H1 (cell line): ENCODE results near the gene AMPD1. TPM values are rescaled to one million over a fixed set of nuclear protein-coding genes. Genes with fewer than 3 reads are reported as not detected.

ENCODE experiments used
- CTCF ChIA-PET: fragments of 300-600 bp; sonication (Branson Sonifier 250); formaldehyde crosslinking; loops from one replicate; lab custom pipeline; 2021; ENCODE audit not compliant: partially characterized antibody; lab: Charles Lee
- POLR2A ChIA-PET: fragments of 300-600 bp; sonication (Branson Sonifier 250); formaldehyde crosslinking; loops from one replicate; lab custom pipeline; 2021; ENCODE audit warnings: inconsistent platforms; ENCODE audit not compliant: partially characterized antibody; lab: Charles Lee
- DNase-seq, 2 experiments: peaks; one replicate each; pipeline versions ENCODE4 v3.0.0 to v3.0.0-alpha.2; 2010 to 2022; ENCODE audit warnings: low spot score in 2 of 2, low read depth in 1 of 2, mixed read lengths in 1 of 2
- FAIRE-seq: peaks from 2 replicates; lab custom pipeline; 2011; peaks lifted over from hg19 to GRCh38; lab: Jason Lieb, UNC
- H2AFZ ChIP-seq: 2 replicates; pipeline ENCODE4 v1.8.1; 2012; ENCODE audit warnings: low read length, inconsistent platforms
- H2AK5ac ChIP-seq: 2 replicates; pipeline ENCODE4 v1.6.1; 2013; ENCODE audit warnings: low read depth, low read length
- H2BK120ac ChIP-seq: replicated peaks from 2 replicates; pipeline ENCODE3; 2013; ENCODE audit warnings: low read depth, low read length, inconsistent platforms
- H2BK12ac ChIP-seq: 2 replicates; pipeline ENCODE4 v1.6.1; 2013; ENCODE audit warnings: low read depth, low read length
- H2BK15ac ChIP-seq: 2 replicates; pipeline ENCODE4 v1.6.1; 2013; ENCODE audit warnings: low read length
- H2BK20ac ChIP-seq: 2 replicates; pipeline ENCODE4 v1.6.1; 2013; ENCODE audit warnings: low read length
- H2BK5ac ChIP-seq: 2 replicates; pipeline ENCODE4 v1.6.1; 2013; ENCODE audit warnings: low read depth, low read length
- H3K14ac ChIP-seq: 2 replicates; pipeline ENCODE4 v1.6.1; 2013; ENCODE audit warnings: inconsistent platforms; ENCODE audit not compliant: insufficient read length
- H3K18ac ChIP-seq: 2 replicates; pipeline ENCODE4 v1.6.1; 2013; ENCODE audit warnings: low read length; ENCODE audit errors: extremely low read depth
- H3K23ac ChIP-seq: 2 replicates; pipeline ENCODE4 v1.6.1; 2013; ENCODE audit warnings: inconsistent platforms; ENCODE audit not compliant: insufficient read length
- H3K23me2 ChIP-seq: 2 replicates; pipeline ENCODE4 v1.6.1; 2013; ENCODE audit warnings: low read depth, low read length
- H3K27ac ChIP-seq: 2 replicates; pipeline ENCODE4 v1.6.1; 2011; ENCODE audit warnings: low read depth, low read length, inconsistent platforms
- H3K27me3 ChIP-seq, 4 experiments: replicated peaks in 1 of 4; 1 replicate in 1 of 4; 2 replicates in 3 of 4; pipeline versions ENCODE4 v1.6.1 to v1.8.1; 2011 to 2013; ENCODE audit warnings: low read length in 3 of 4, mild to moderate bottlenecking in 3 of 4, inconsistent platforms in 2 of 4, mixed read lengths in 2 of 4, moderate library complexity in 1 of 4; ENCODE audit not compliant: control insufficient read depth in 3 of 4, insufficient read depth in 3 of 4; ENCODE audit errors: extremely low read depth in 1 of 4
- H3K36me3 ChIP-seq, 4 experiments: 2 replicates each; pipeline versions ENCODE4 v1.6.1 to v1.8.1; 2011 to 2013; ENCODE audit warnings: mild to moderate bottlenecking in 4 of 4, low read length in 3 of 4, moderate library complexity in 2 of 4, control low read depth in 1 of 4, inconsistent platforms in 1 of 4; ENCODE audit not compliant: insufficient read depth in 4 of 4, control insufficient read depth in 2 of 4
- H3K4ac ChIP-seq: replicated peaks from 2 replicates; pipeline ENCODE3; 2013; ENCODE audit warnings: low read length, low read depth, mixed read lengths, inconsistent platforms; ENCODE audit not compliant: insufficient read length
- H3K4me1 ChIP-seq, 4 experiments: replicated peaks in 1 of 4; 1 replicate in 1 of 4; 2 replicates in 3 of 4; pipeline versions ENCODE4 v1.6.1 to v1.8.1; 2011 to 2013; ENCODE audit warnings: low read length in 3 of 4, inconsistent platforms in 2 of 4, mixed read lengths in 1 of 4; ENCODE audit not compliant: insufficient read depth in 4 of 4, control insufficient read depth in 3 of 4
- H3K4me2 ChIP-seq, 2 experiments: 2 replicates each; pipeline versions ENCODE4 v1.6.1 to v1.8.1; 2011 to 2013; ENCODE audit warnings: low read depth in 2 of 2, low read length in 2 of 2, control low read depth in 1 of 2, inconsistent platforms in 1 of 2, mild to moderate bottlenecking in 1 of 2; ENCODE audit not compliant: insufficient read depth in 1 of 2
- H3K4me3 ChIP-seq, 4 experiments: fragments of 200-600, 300-600 bp in 1 of 4; sonication (generic), shearing (Covaris generic), sonication (Bioruptor Twin) in 1 of 4; 2 replicates each; pipeline versions ENCODE4 v1.5.1 to v1.8.1; 2011 to 2016; ENCODE audit warnings: low read length in 4 of 4, low read depth in 3 of 4, control low read depth in 2 of 4, inconsistent platforms in 2 of 4, mild to moderate bottlenecking in 2 of 4, mixed read lengths in 1 of 4, moderate library complexity in 1 of 4; ENCODE audit not compliant: insufficient read depth in 2 of 4; ENCODE audit errors: extremely low read depth in 1 of 4
- H3K56ac ChIP-seq: replicated peaks from 2 replicates; pipeline ENCODE3; 2013; ENCODE audit warnings: low read depth, mild to moderate bottlenecking, mixed read lengths, low read length, inconsistent platforms; ENCODE audit not compliant: insufficient read length
- H3K79me1 ChIP-seq: 2 replicates; pipeline ENCODE4 v1.6.1; 2013; ENCODE audit warnings: low read depth, low read length, control low read depth
- H3K79me2 ChIP-seq, 2 experiments: 2 replicates each; pipeline versions ENCODE4 v1.6.1 to v1.8.1; 2012 to 2013; ENCODE audit warnings: low read length in 2 of 2, mild to moderate bottlenecking in 2 of 2, inconsistent platforms in 1 of 2; ENCODE audit not compliant: insufficient read depth in 2 of 2, control insufficient read depth in 1 of 2
- H3K9ac ChIP-seq, 4 experiments: replicated peaks in 1 of 4; 1 replicate in 1 of 4; 2 replicates in 3 of 4; pipeline versions ENCODE4 v1.6.1 to v1.8.1; 2011 to 2013; ENCODE audit warnings: low read depth in 3 of 4, low read length in 3 of 4, control low read depth in 2 of 4, mild to moderate bottlenecking in 2 of 4, moderate library complexity in 2 of 4, inconsistent platforms in 1 of 4; ENCODE audit errors: extremely low read depth in 1 of 4
- H3K9me3 ChIP-seq, 2 experiments: 2 replicates each; pipeline versions ENCODE4 v1.6.1 to v1.8.1; 2012 to 2013; ENCODE audit warnings: mild to moderate bottlenecking in 2 of 2, moderate library complexity in 2 of 2, control low read depth in 1 of 2, inconsistent platforms in 1 of 2, low read depth in 1 of 2, low read length in 1 of 2, mixed read lengths in 1 of 2; ENCODE audit not compliant: insufficient read depth in 2 of 2
- H4K20me1 ChIP-seq, 2 experiments: replicated peaks in 1 of 2; 2 replicates each; pipeline versions ENCODE3 to v1.8.1; 2011 to 2013; ENCODE audit warnings: inconsistent platforms in 2 of 2, low read length in 2 of 2, mild to moderate bottlenecking in 1 of 2; ENCODE audit not compliant: insufficient read depth in 2 of 2, control insufficient read depth in 1 of 2
- H4K5ac ChIP-seq: 2 replicates; pipeline ENCODE4 v1.6.1; 2013; ENCODE audit warnings: low read length, low read depth, mixed read lengths, inconsistent platforms; ENCODE audit not compliant: insufficient read length
- H4K8ac ChIP-seq: 2 replicates; pipeline ENCODE4 v1.8.0; 2013; ENCODE audit warnings: mild to moderate bottlenecking, moderate library complexity, low read length, inconsistent platforms; ENCODE audit not compliant: insufficient read depth; ENCODE audit errors: extremely low read depth
- H4K91ac ChIP-seq: replicated peaks from 2 replicates; pipeline ENCODE3; 2013; ENCODE audit warnings: low read length, mixed read lengths, inconsistent platforms; ENCODE audit not compliant: insufficient read length
- ATF3 ChIP-seq: IDR thresholded peaks from 2 replicates; pipeline ENCODE4 v1.6.1; 2011; ENCODE audit warnings: low read depth, mild to moderate bottlenecking, low read length; ENCODE audit not compliant: insufficient read depth
- CHD2 ChIP-seq: IDR thresholded peaks from 2 replicates; pipeline ENCODE4 v1.6.1; 2012; ENCODE audit warnings: low read length, improper control_type of control experiment
- EZH2 ChIP-seq: fragments of 200-600 bp; sonication (generic); IDR thresholded peaks from 2 replicates; pipeline ENCODE4 v1.7.1; 2012; ENCODE audit warnings: low read depth, mild to moderate bottlenecking, moderate library complexity, low read length, inconsistent platforms; ENCODE audit not compliant: severe bottlenecking
- GABPA ChIP-seq: IDR thresholded peaks from 2 replicates; pipeline ENCODE4 v1.6.1; 2011; ENCODE audit warnings: mild to moderate bottlenecking, low read length, moderate library complexity, borderline replicate concordance; ENCODE audit not compliant: insufficient read depth
- MAX ChIP-seq: IDR thresholded peaks from 2 replicates; pipeline ENCODE4 v1.6.1; 2012; ENCODE audit warnings: inconsistent platforms
- RBBP5 ChIP-seq: IDR thresholded peaks from 2 replicates; pipeline ENCODE4 v1.7.1; 2012; ENCODE audit warnings: low read depth, mild to moderate bottlenecking, inconsistent platforms, low read length, moderate library complexity, borderline replicate concordance
- RNF2 ChIP-seq: fragments of 200-900, 300-1000 bp; sonication (generic); IDR thresholded peaks from 2 replicates; pipeline ENCODE4 v1.7.1; 2016; ENCODE audit warnings: borderline replicate concordance, low read depth, mild to moderate bottlenecking, antibody characterized with exemption, low read length; ENCODE audit not compliant: poor library complexity, severe bottlenecking; ENCODE audit errors: missing control alignments
- SP2 ChIP-seq: IDR thresholded peaks from 2 replicates; pipeline ENCODE4 v1.6.1; 2012; ENCODE audit warnings: mild to moderate bottlenecking, low read length, inconsistent platforms
- TEAD4 ChIP-seq: IDR thresholded peaks from 2 replicates; pipeline ENCODE4 v1.6.1; 2012; ENCODE audit warnings: low read depth, low read length, inconsistent platforms, mixed read lengths
- WGBS, 2 experiments: shearing (Covaris generic) in 1 of 2; methylation state at CpG; one replicate each; pipeline versions ENCODE4 v1.1.6 to v1.1.7; 2013 to 2015; ENCODE audit warnings: low lambda C conversion rate in 2 of 2, mixed read lengths in 2 of 2, inconsistent platforms in 1 of 2, low coverage in 1 of 2, missing lambda C conversion rate in 1 of 2; ENCODE audit not compliant: insufficient replicate concordance in 2 of 2, insufficient coverage in 1 of 2, insufficient read length in 1 of 2; ENCODE audit errors: extremely low coverage in 1 of 2, missing lambda C conversion rate in 1 of 2; 5-methylcytosine and 5-hydroxymethylcytosine counted together
- polyA plus RNA-seq, 7 experiments: library from polyadenylated mRNA; depleted of rRNA in 3 of 7; stranded (reverse) in 5 of 7; unstranded in 2 of 7; fragments of >200 nt in 5 of 7; fragments of 200-250 nt in 2 of 7; gene quantifications; 1 replicate in 5 of 7; 2 replicates in 1 of 7; 4 replicates in 1 of 7; pipeline versions ENCODE4 v1.2.1 to v1.2.3, GENCODE V29; 2011 to 2013; ENCODE audit warnings: missing spikeins in 2 of 7, mixed read lengths in 2 of 7
- total RNA-seq: library from RNA; stranded (reverse); fragmentation: NEBNext Ultra II Directional; extraction: Animal tissue kit (Norgen Biotek cat#: 25700); gene quantifications from 2 replicates; pipeline ENCODE4 v1.2.1, GENCODE V29; 2021

Gene AMPD1
- total and polyA plus RNA-seq, 2 of the 8 experiments (the other 6 are each of a cell fraction or from before 2014, with no cell fraction given), result not detected

GRCh38 chr1:114716304-114717170 lies 21.2 kb upstream of the AMPD1 start, which contains the start of gene NRAS:
Gene NRAS (minus strand): TSS chr1:114716771. CDS start chr1:114716160, 611 bp downstream.
- Histone ChIP-seq H3K23ac (no peak within 1 kb of the TSS), H3K4me1 (no peaks in the 10 kb centered on the region; a peak in 1 of 7 replicates), H3K18ac (peak within 1 kb of the TSS; percentile 80), H4K91ac (peak within 1 kb of the TSS; percentile 56), H2AFZ (peak within 1 kb of the TSS; percentile 95; the same call in 1 of the 2 replicates), H3K79me2 (peaks cover 0 to 28% of the 10 kb centered on the region in 2 experiments; a peak in 3 of 4 replicates), H3K79me1 (no peaks in the 10 kb centered on the region), H3K4me2 (peak within 1 kb of the TSS; percentile 76 to 93), H3K14ac (no peak within 1 kb of the TSS), H2BK120ac (no peak within 1 kb of the TSS), H3K9ac (peak within 1 kb of the TSS; percentile 94 to 98 (median 97)), H3K4ac (peak within 1 kb of the TSS; percentile 17), H2BK15ac (no peak within 1 kb of the TSS), H4K8ac (peak within 1 kb of the TSS; percentile 97; the same call in 1 of the 2 replicates), H3K27ac (peak within 1 kb of the TSS; percentile 95), H2BK20ac (no peak within 1 kb of the TSS), H3K9me3 (no peaks in the 10 kb centered on the region), H3K36me3 (peaks cover 19 to 73% (median 45%) of the 10 kb centered on the region in 4 experiments), H4K5ac (peak within 1 kb of the TSS; percentile 96), H4K20me1 (no peaks in the 10 kb centered on the region), H3K27me3 (no peaks in the 10 kb centered on the region), H3K56ac (peak within 1 kb of the TSS; percentile 43), H3K4me3 (peak within 1 kb of the TSS; percentile 97 to 98 (median 97)), H2BK5ac (peak within 1 kb of the TSS; percentile 88; the same call in 1 of the 2 replicates), H2BK12ac (no peak within 1 kb of the TSS; the same call in 1 of the 2 replicates), H3K23me2 (no peaks in the 10 kb centered on the region), H2AK5ac (no peak within 1 kb of the TSS)
- FAIRE-seq, result no peak
- 2% methylated on average over 38 of the region's 38 CpGs; no CpG with 5 or more reads in 1 of the 2 experiments for WGBS, 2 experiments
- DNase-seq, result peak; percentile 73 to 98
- POLR2A ChIA-PET, result interaction anchor here (0.6 to 4.9 kb wide), 27 partner anchors 10 to 317 kb away, joined by 3 to 54 read pairs (median 5); partner anchors contain the start of genes AMPD1, CSDE1, DENND2C and TRIM33
- CTCF ChIA-PET, result interaction anchor here (0.6 to 1.5 kb wide), 4 partner anchors 8 to 370 kb away, joined by 3 to 6 read pairs (median 3); partner anchors contain the start of gene AMPD1
- TF ChIP-seq GABPA, result no peak
- TF ChIP-seq TEAD4, result no peak
- no peak for TF ChIP-seq CHD2
- no peak for TF ChIP-seq RNF2
- no peak for TF ChIP-seq SP2
- no peak for TF ChIP-seq RBBP5
- no peak for TF ChIP-seq EZH2
- TF ChIP-seq MAX, result peak; percentile 97
- peak; percentile 95 for TF ChIP-seq ATF3
